Heart right ventricle (tissue), 16 donors: ENCODE data around the gene LRRC25. TPM values are rescaled to one million over a fixed set of nuclear protein-coding genes. Genes with fewer than 3 reads are reported as not detected.

ENCODE experiments used
- ATAC-seq, 8 donors: fragments of 200-7000 bp; cut with Tn5 transposase; one replicate each; pipeline ENCODE4 v1.9.1; 2020; ENCODE audit warnings: mild to moderate bottlenecking in 8 of 8, moderate library complexity in 8 of 8, moderate number of reproducible peaks in 1 of 8
- DNase-seq, 2 donors: peaks; one replicate each; pipeline ENCODE4 v3.0.0-alpha.2; 2020
- H3K27ac ChIP-seq, 10 donors: fragments of 200-600 bp; sonication (generic) in 2 of 10; one replicate each; pipeline versions ENCODE4 v1.5.0 to v1.8.0; 2020 to 2022; ENCODE audit warnings: mild to moderate bottlenecking in 3 of 10
- H3K27me3 ChIP-seq, 7 donors: fragments of 200-600 bp; one replicate each; pipeline ENCODE4 v1.8.0; 2021 to 2022; ENCODE audit warnings: mild to moderate bottlenecking in 2 of 7
- H3K36me3 ChIP-seq, 9 donors: fragments of 200-600 bp; sonication (generic) in 1 of 9; one replicate each; pipeline versions ENCODE4 v1.5.0 to v1.8.0; 2020 to 2022; ENCODE audit warnings: mild to moderate bottlenecking in 2 of 9
- H3K4me1 ChIP-seq, 9 donors: fragments of 200-600 bp; sonication (generic) in 1 of 9; one replicate each; pipeline versions ENCODE4 v1.5.0 to v1.8.0; 2020 to 2022; ENCODE audit warnings: mild to moderate bottlenecking in 4 of 9
- H3K4me3 ChIP-seq, 10 donors: fragments of 200-600 bp; sonication (generic) in 2 of 10; one replicate each; pipeline versions ENCODE4 v1.5.0 to v1.8.0; 2020 to 2022; ENCODE audit warnings: mild to moderate bottlenecking in 7 of 10, moderate library complexity in 2 of 10
- H3K9me3 ChIP-seq, 11 donors: fragments of 200-600 bp in 10 of 11; sonication (generic) in 2 of 11; one replicate each; pipeline versions ENCODE4 v1.5.0 to v1.8.0; 2013 to 2022; ENCODE audit warnings: mild to moderate bottlenecking in 2 of 11, control low read depth in 1 of 11, moderate library complexity in 1 of 11
- CTCF ChIP-seq, 9 donors: fragments of 200-600 bp; sonication (generic) in 2 of 9; IDR thresholded peaks; one replicate each; pipeline versions ENCODE4 v1.5.0 to v1.8.0; 2021 to 2022; ENCODE audit warnings: antibody characterized with exemption in 9 of 9, mild to moderate bottlenecking in 5 of 9, moderate library complexity in 1 of 9
- WGBS, 2 donors: extraction: QIAGEN DNeasy Blood & Tissue Kit; methylation state at CpG; one replicate each; pipeline ENCODE4 v1.1.7; 2013; ENCODE audit warnings: inconsistent platforms in 1 of 2; 5-methylcytosine and 5-hydroxymethylcytosine counted together
- intact Hi-C, 10 donors: fragments of 100-400 bp; cut with DNase I; formaldehyde crosslinking; loops; one replicate each; pipeline versions ENCODE4 v1.11.1 to v1.14.2; 2022
- polyA plus RNA-seq, 2 donors: library from polyadenylated mRNA; stranded (reverse); fragments of 200-250 nt; gene quantifications; one replicate each; pipeline ENCODE4 v1.2.3, GENCODE V29; 2013
- total RNA-seq, 10 donors: library from RNA; stranded (reverse); fragmentation: NEBNext Ultra II Directional in 3 of 10; extraction: Animal tissue kit (Norgen Biotek cat#: 25700) in 3 of 10; gene quantifications; one replicate each; pipeline versions ENCODE4 v1.2.1 to v1.2.4, GENCODE V29; 2021 to 2023
- donor health status: Arrhythmogenic right ventricular cardiomyopathy.
- donor health status: ischemic (EF 13 %, LVEDD 7.1; RV severe dilation, severe dysfunction).
- donor health status: healthy with polysubstance abuse.
- donor health status: DM: no; HTN: yes; CAD: no.
- donor health status: DM: no; HTN: no; CAD: no.
- donor health status: ischemic (EF 25% LVEDD 6.9; RV normal size, moderate dysfunction).
- donor health status: ischemic (EF 25% LVEDD 5.7; RV mildly dilated, moderate dysfunction).
- donor health status: healthy.
- donor health status: DM: yes; HTN: yes; CAD: no.
- donor health status: Ischemic cardiomyopathy.
- donor health status: ischemic (EF 35%, LVEDD 5.7; RV mildly dilated, moderate dysfunction).
- donor health status: nonischemic (EF 11% LVEDD 7.7; RV severe dilation, severe dysfunction).
- donor health status: DM: yes; HTN: yes; CAD: no.
- donor health status: PGD.
- donor health status: ischemic (EF 29% LVEDD 5.4; RV normal size, mild dysfunction).
- donor health status: nonischemic (EF 23%, LVEDD 6.1; RV moderate dilation, normal function).

LRRC25 gene
- total and polyA plus RNA-seq, 12 donors = 0.57 to 13.3 (median 1.8) TPM

- ATAC-seq = no peak
- WGBS, 2 donors = 75 to 99% methylated on average over 3 of the region's 3 CpGs
Measured at GRCh38 chr19:18380843-18381242, 16.6 kb downstream of the LRRC25 start.

GRCh38 chr19:18379803-18380747, 17.3 kb downstream of the LRRC25 start:
- intact Hi-C loops = no loop called here
- WGBS, 2 donors = 43 to 55% methylated on average over 22 of the region's 22 CpGs
- DNase-seq = peak; percentile 76 to 89
- Histone ChIP-seq H3K4me1 (peaks cover 0 to 38% (median 18%) of the 10 kb centered on the region in 9 donors), H3K4me3 (no peak overlapping the region), H3K36me3 (no peaks in the 10 kb centered on the region), H3K27ac (peak overlapping the region in 9 of 10 donors; percentile 29 to 81 (median 70)), H3K27me3 (peaks cover 0 to 8% (median 0%) of the 10 kb centered on the region in 7 donors), H3K9me3 (no peaks in the 10 kb centered on the region)
- TF ChIP-seq CTCF (IDR thresholded peaks at IDR 0.05) = no peak
- ATAC-seq = peak; percentile 68 to 94 (median 90)

More at GRCh38 chr19:18380843-18381242, 16.6 kb downstream of the LRRC25 start:
- Histone ChIP-seq H3K36me3 (no peaks in the 10 kb centered on the region), H3K4me1 (peaks cover 0 to 35% (median 14%) of the 10 kb centered on the region in 9 donors), H3K27ac (peak overlapping the region in 7 of 10 donors; percentile 62 to 81 (median 71)), H3K27me3 (peaks cover 0 to 10% (median 0%) of the 10 kb centered on the region in 7 donors), H3K9me3 (no peaks in the 10 kb centered on the region), H3K4me3 (no peak overlapping the region)
- intact Hi-C loops = no loop called here
- no peak for DNase-seq
- no peak for TF ChIP-seq CTCF (IDR thresholded peaks at IDR 0.05)

- intact Hi-C loops = no loop called here
- DNase-seq (no peak), ATAC-seq (no peak)
- WGBS, 2 donors = 94% methylated on average over 6 of the region's 6 CpGs
- Histone ChIP-seq H3K27me3 (no peaks in the 10 kb centered on the region), H3K36me3 (no peaks in the 10 kb centered on the region), H3K27ac (no peak overlapping the region), H3K4me1 (peaks cover 10 to 64% (median 37%) of the 10 kb centered on the region in 9 donors), H3K9me3 (no peaks in the 10 kb centered on the region), H3K4me3 (no peak overlapping the region)
- TF ChIP-seq CTCF (IDR thresholded peaks at IDR 0.05) = no peak
Measured at GRCh38 chr19:18377026-18377425, 20.4 kb downstream of the LRRC25 start.

GRCh38 chr19:18373892-18374629, 23.4 kb downstream of the LRRC25 start:
- peak overlapping the region in 2 of 10 donors; percentile 2 to 15 for H3K4me3 ChIP-seq
- no peaks in the 10 kb centered on the region for H3K9me3 ChIP-seq
- H3K27me3 ChIP-seq = no peaks in the 10 kb centered on the region
- DNase-seq (peak; percentile 85 to 95), ATAC-seq (peak; percentile 95 to 99 (median 97))
- no peak for TF ChIP-seq CTCF (IDR thresholded peaks at IDR 0.05)
- H3K4me1 ChIP-seq = peaks cover 10 to 44% (median 25%) of the 10 kb centered on the region in 9 donors
- intact Hi-C loops = no loop called here
- H3K36me3 ChIP-seq = no peaks in the 10 kb centered on the region
- 21 to 25% methylated on average over 17 of the region's 17 CpGs for WGBS, 2 donors
- peak overlapping the region in 9 of 10 donors; percentile 41 to 91 (median 83) for H3K27ac ChIP-seq
